Measurements from ENCODE around the gene PSME3. TPM values are rescaled to one million over a fixed set of nuclear protein-coding genes. Genes with fewer than 3 reads are reported as not detected.

Gene PSME3
- total and polyA plus RNA-seq, 4 donors = 25.0 to 55.3 (median 39.8) TPM

- peaks cover 24 to 72% (median 55%) of the 10 kb centered on the region in 4 donors for H3K4me1 ChIP-seq (ENCODE audit: control insufficient read depth in 4 of 4, insufficient read depth in 4 of 4, low read length in 3 of 4)
- 84% methylated on average over 7 of the region's 7 CpGs for WGBS
Observed at GRCh38 chr17:42889809-42890208, 56.6 kb downstream of the PSME3 start.

DNA sequence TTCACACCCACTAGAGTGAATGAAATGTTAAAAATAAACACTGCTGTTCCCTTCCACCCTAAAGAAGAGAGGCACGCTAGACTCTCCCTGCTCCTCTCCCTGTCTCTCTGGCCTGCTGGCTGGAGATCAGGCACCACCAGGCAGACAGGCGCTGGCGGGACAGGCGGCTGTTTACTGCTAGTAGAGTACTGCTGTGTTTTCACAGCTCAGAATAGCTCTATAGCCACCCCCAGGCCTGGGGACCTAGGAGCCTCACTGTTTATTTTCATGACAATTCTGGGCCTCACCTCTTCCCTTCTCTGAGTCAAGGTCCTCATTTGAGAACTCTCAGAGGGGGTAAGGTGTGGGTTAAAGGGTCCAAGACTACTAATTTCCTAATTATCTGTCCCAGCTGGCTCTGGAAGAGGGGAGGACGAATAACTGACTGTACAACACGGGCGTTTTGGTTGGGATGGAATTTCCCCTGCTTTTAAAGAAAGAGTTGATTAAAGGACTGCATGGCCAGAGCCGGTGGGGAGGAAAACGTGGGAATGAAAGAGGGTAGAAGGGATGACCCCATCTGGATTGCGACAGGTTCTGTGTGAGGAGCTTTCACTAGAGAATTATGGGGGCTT lies 58.4 kb downstream of the PSME3 start:
- H3K9ac ChIP-seq (ENCODE audit: low read depth in 1 of 2, low read length in 2 of 2) = peak overlapping the region; percentile 23 to 63
- 23% methylated on average over 10 of the region's 10 CpGs for whole genome bisulfite sequencing
- H3K9me3 ChIP-seq (ENCODE audit: control insufficient read depth in 4 of 4, low read length in 3 of 4) = no peaks in the 10 kb centered on the region
- TF ChIP-seq EGR1 (IDR thresholded peaks at IDR 0.05; ENCODE audit: low read depth in 2 of 2) = no peak
- no peak for TF ChIP-seq FOXA2 (IDR thresholded peaks at IDR 0.05)
- no peak for TF ChIP-seq TAF1 (conservative IDR thresholded peaks at IDR 0.05)
- no peak for TF ChIP-seq GABPA (IDR thresholded peaks at IDR 0.05 in 1 of 2, conservative IDR thresholded peaks at IDR 0.05 in 1 of 2)
- no peak for TF ChIP-seq ATF3 (IDR thresholded peaks at IDR 0.05)
- TF ChIP-seq RXRA (IDR thresholded peaks at IDR 0.05) = peak in 1 of 2 donors; percentile 26
- TF ChIP-seq FOXA1 (IDR thresholded peaks at IDR 0.05) = no peak
- peak; percentile 10 for TF ChIP-seq SP1 (IDR thresholded peaks at IDR 0.05)
- TF ChIP-seq, protein P1, sequence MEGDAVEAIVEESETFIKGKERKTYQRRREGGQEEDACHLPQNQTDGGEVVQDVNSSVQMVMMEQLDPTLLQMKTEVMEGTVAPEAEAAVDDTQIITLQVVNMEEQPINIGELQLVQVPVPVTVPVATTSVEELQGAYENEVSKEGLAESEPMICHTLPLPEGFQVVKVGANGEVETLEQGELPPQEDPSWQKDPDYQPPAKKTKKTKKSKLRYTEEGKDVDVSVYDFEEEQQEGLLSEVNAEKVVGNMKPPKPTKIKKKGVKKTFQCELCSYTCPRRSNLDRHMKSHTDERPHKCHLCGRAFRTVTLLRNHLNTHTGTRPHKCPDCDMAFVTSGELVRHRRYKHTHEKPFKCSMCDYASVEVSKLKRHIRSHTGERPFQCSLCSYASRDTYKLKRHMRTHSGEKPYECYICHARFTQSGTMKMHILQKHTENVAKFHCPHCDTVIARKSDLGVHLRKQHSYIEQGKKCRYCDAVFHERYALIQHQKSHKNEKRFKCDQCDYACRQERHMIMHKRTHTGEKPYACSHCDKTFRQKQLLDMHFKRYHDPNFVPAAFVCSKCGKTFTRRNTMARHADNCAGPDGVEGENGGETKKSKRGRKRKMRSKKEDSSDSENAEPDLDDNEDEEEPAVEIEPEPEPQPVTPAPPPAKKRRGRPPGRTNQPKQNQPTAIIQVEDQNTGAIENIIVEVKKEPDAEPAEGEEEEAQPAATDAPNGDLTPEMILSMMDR (IDR thresholded peaks at IDR 0.05; ENCODE audit: low read depth, low read length, missing input control) = no peak

More at GRCh38 chr17:42889809-42890208, 56.6 kb downstream of the PSME3 start:
- no peaks in the 10 kb centered on the region for H3K36me3 ChIP-seq (ENCODE audit: control insufficient read depth in 4 of 4, insufficient read depth in 3 of 4, low read depth in 1 of 4, low read length in 3 of 4)
- TF ChIP-seq RXRA (IDR thresholded peaks at IDR 0.05) (no peak), SP1 (IDR thresholded peaks at IDR 0.05) (no peak), JUND (IDR thresholded peaks at IDR 0.05) (no peak), MAX (IDR thresholded peaks at IDR 0.05) (no peak), ATF3 (IDR thresholded peaks at IDR 0.05) (no peak), FOXA1 (IDR thresholded peaks at IDR 0.05) (no peak), REST (IDR thresholded peaks at IDR 0.05) (no peak), RAD21 (IDR thresholded peaks at IDR 0.05) (no peak), NR2F2 (IDR thresholded peaks at IDR 0.05) (no peak), HNF4A (conservative IDR thresholded peaks at IDR 0.05) (no peak), TAF1 (conservative IDR thresholded peaks at IDR 0.05) (no peak)
- TF ChIP-seq, protein P2, sequence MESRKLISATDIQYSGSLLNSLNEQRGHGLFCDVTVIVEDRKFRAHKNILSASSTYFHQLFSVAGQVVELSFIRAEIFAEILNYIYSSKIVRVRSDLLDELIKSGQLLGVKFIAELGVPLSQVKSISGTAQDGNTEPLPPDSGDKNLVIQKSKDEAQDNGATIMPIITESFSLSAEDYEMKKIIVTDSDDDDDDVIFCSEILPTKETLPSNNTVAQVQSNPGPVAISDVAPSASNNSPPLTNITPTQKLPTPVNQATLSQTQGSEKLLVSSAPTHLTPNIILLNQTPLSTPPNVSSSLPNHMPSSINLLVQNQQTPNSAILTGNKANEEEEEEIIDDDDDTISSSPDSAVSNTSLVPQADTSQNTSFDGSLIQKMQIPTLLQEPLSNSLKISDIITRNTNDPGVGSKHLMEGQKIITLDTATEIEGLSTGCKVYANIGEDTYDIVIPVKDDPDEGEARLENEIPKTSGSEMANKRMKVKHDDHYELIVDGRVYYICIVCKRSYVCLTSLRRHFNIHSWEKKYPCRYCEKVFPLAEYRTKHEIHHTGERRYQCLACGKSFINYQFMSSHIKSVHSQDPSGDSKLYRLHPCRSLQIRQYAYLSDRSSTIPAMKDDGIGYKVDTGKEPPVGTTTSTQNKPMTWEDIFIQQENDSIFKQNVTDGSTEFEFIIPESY (IDR thresholded peaks at IDR 0.05) = no peak
- H3K27ac ChIP-seq (ENCODE audit: low read depth in 1 of 2, low read length in 2 of 2) = no peak overlapping the region
- DNase-seq (ENCODE audit: low spot score) = no peak
- no peak overlapping the region for H3K9ac ChIP-seq (ENCODE audit: low read depth in 1 of 2, low read length in 2 of 2)
- H3K27me3 ChIP-seq (ENCODE audit: control insufficient read depth in 4 of 4, insufficient read depth in 4 of 4, low read length in 3 of 4) = no peaks in the 10 kb centered on the region
- H3K4me3 ChIP-seq (ENCODE audit: low read depth in 1 of 3, low read length in 3 of 3) = no peak overlapping the region
- no peaks in the 10 kb centered on the region for H3K9me3 ChIP-seq (ENCODE audit: control insufficient read depth in 4 of 4, low read length in 3 of 4)

More for the DNA sequence above, 58.4 kb downstream of the PSME3 start:
- Histone ChIP-seq H3K27me3 (ENCODE audit: control insufficient read depth in 4 of 4, insufficient read depth in 4 of 4, low read length in 3 of 4) (no peaks in the 10 kb centered on the region), H3K27ac (ENCODE audit: low read depth in 1 of 2, low read length in 2 of 2) (peak overlapping the region; percentile 85 to 88), H3K4me3 (ENCODE audit: low read depth in 1 of 3, low read length in 3 of 3) (no peak overlapping the region), H3K36me3 (ENCODE audit: control insufficient read depth in 4 of 4, insufficient read depth in 3 of 4, low read depth in 1 of 4, low read length in 3 of 4) (no peaks in the 10 kb centered on the region), H3K4me1 (ENCODE audit: control insufficient read depth in 4 of 4, insufficient read depth in 4 of 4, low read length in 3 of 4) (peaks cover 25 to 65% (median 50%) of the 10 kb centered on the region in 4 donors)
- peak; percentile 48 for DNase-seq (ENCODE audit: low spot score)

Measured in liver (tissue), 9 donors.